HG02852 (cell line): ENCODE measurements around the gene SEPTIN5.
"Not testable (repeated sequence)": the region's sequence is repeated elsewhere in the genome, so short reads cannot be mapped to it uniquely, and the experiment has no call there.

Experiments used
- ATAC-seq: cut with Tn5 transposase; IDR thresholded peaks from one replicate; pipeline ENCODE4 v1.9.1; 2021; ENCODE audit warnings: mild to moderate bottlenecking, moderate library complexity; ENCODE audit not compliant: unreplicated experiment

SEPTIN5 gene

GRCh38 chr22:19680287-19680881 is 33.9 kb upstream of the SEPTIN5 start:
- no peak for ATAC-seq

- ATAC-seq = no peak
Measured at GRCh38 chr22:19680911-19681862, 33.1 kb upstream of the SEPTIN5 start.

GRCh38 chr22:19681863-19682245 is 32.4 kb upstream of the SEPTIN5 start:
- no peak for ATAC-seq

GRCh38 chr22:19686946-19687345 is 27.4 kb upstream of the SEPTIN5 start:
- ATAC-seq = no peak

- ATAC-seq = no peak
Measured at GRCh38 chr22:19687561-19688300, 26.6 kb upstream of the SEPTIN5 start.

- ATAC-seq = no peak
Measured at GRCh38 chr22:19688301-19689290, 25.7 kb upstream of the SEPTIN5 start.

GRCh38 chr22:19689408-19689807 is 24.9 kb upstream of the SEPTIN5 start:
- no peak for ATAC-seq

GRCh38 chr22:19691007-19691720 is 23.1 kb upstream of the SEPTIN5 start:
- no peak for ATAC-seq

GRCh38 chr22:19691721-19692341 is 22.5 kb upstream of the SEPTIN5 start:
- no peak for ATAC-seq

- ATAC-seq = no peak
Measured at GRCh38 chr22:19693581-19693980, 20.7 kb upstream of the SEPTIN5 start.

GRCh38 chr22:19693981-19694670 is 20.2 kb upstream of the SEPTIN5 start:
- no peak for ATAC-seq

GRCh38 chr22:19694696-19695095 is 19.6 kb upstream of the SEPTIN5 start:
- ATAC-seq = no peak

GRCh38 chr22:19696504-19697276 is 17.6 kb upstream of the SEPTIN5 start:
- ATAC-seq = no peak

GRCh38 chr22:19697871-19698270 is 16.4 kb upstream of the SEPTIN5 start:
- not testable (repeated sequence) for ATAC-seq

GRCh38 chr22:19700790-19701419 is 13.4 kb upstream of the SEPTIN5 start:
- ATAC-seq = no peak

- no peak for ATAC-seq
Measured at GRCh38 chr22:19701420-19702145, 12.7 kb upstream of the SEPTIN5 start.

GRCh38 chr22:19703869-19704268 is 10.4 kb upstream of the SEPTIN5 start:
- ATAC-seq = no peak
